Measurements from ENCODE around the gene ZDHHC12. TPM values are rescaled to one million over a fixed set of nuclear protein-coding genes. Genes with fewer than 3 reads are reported as not detected.

Gene ZDHHC12
- total and polyA plus RNA-seq, 2 donors (not counting 3 experiments of a cell fraction or from before 2014, with no cell fraction given): 28.8 to 62.0 TPM

DNA sequence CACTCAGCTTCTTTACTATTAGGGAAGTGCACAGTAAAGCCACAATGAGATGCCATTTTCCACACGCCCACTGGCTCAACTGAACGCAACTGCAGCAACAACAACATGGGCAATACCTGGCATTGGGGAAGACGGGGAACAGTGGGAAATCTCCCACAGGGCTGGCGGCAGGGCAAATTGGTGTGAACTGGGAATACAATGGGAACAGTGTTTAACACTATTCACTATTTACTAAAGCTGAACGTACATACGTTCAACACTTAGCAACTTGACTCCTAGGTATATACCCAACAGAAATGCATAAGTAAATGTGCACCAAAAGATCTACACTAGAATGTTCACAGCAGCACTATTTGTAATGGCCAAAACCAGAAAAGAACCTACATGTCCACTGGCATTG is 33.7 kb upstream of the ZDHHC12 start:
- ChIA-PET CTCF (interaction anchor here (1.1 kb wide), 1 partner anchor 24 kb away, joined by 3 read pairs; no protein-coding TSS in a partner anchor), POLR2A (no interaction called here)
- no TSS peak for BruUV-seq (replicated peaks)
- peaks cover 0 to 5% of the 10 kb centered on the region in 2 experiments for H3K36me3 ChIP-seq (ENCODE audit: control insufficient read depth in 2 of 2, extremely low read depth in 1 of 2, insufficient read depth in 2 of 2, low read length in 2 of 2)
- TF ChIP-seq EZH2 (IDR thresholded peaks at IDR 0.05; ENCODE audit: borderline replicate concordance, low read depth, low read length, severe bottlenecking) (no peak), POLR2A (IDR thresholded peaks at IDR 0.05; ENCODE audit: low read depth, low read length) (no peak), FOS (IDR thresholded peaks at IDR 0.05; ENCODE audit: borderline replicate concordance, insufficient read depth, low read length) (no peak), MYC (IDR thresholded peaks at IDR 0.05; ENCODE audit: low read depth, low read length) (no peak), POLR2AphosphoS5 (IDR thresholded peaks at IDR 0.05; ENCODE audit: insufficient read depth, low read depth, low read length) (no peak), JUN (IDR thresholded peaks at IDR 0.05; ENCODE audit: borderline replicate concordance, insufficient read depth, insufficient read length, low read depth) (no peak), GATA2 (IDR thresholded peaks at IDR 0.05; ENCODE audit: insufficient read depth, insufficient read length, low read depth, low read length) (no peak)
- TF ChIP-seq, protein P1, sequence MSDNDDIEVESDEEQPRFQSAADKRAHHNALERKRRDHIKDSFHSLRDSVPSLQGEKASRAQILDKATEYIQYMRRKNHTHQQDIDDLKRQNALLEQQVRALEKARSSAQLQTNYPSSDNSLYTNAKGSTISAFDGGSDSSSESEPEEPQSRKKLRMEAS (IDR thresholded peaks at IDR 0.05; ENCODE audit: insufficient read depth, insufficient read length): no peak
- TF ChIP-seq, protein P2, sequence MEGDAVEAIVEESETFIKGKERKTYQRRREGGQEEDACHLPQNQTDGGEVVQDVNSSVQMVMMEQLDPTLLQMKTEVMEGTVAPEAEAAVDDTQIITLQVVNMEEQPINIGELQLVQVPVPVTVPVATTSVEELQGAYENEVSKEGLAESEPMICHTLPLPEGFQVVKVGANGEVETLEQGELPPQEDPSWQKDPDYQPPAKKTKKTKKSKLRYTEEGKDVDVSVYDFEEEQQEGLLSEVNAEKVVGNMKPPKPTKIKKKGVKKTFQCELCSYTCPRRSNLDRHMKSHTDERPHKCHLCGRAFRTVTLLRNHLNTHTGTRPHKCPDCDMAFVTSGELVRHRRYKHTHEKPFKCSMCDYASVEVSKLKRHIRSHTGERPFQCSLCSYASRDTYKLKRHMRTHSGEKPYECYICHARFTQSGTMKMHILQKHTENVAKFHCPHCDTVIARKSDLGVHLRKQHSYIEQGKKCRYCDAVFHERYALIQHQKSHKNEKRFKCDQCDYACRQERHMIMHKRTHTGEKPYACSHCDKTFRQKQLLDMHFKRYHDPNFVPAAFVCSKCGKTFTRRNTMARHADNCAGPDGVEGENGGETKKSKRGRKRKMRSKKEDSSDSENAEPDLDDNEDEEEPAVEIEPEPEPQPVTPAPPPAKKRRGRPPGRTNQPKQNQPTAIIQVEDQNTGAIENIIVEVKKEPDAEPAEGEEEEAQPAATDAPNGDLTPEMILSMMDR (IDR thresholded peaks at IDR 0.05; ENCODE audit: extremely low read depth in 1 of 2, insufficient read depth in 1 of 2, low read depth in 1 of 2, low read length in 2 of 2): no peak
- intact Hi-C loops (cut with micrococcal nuclease): no loop called here
- no peaks in the 10 kb centered on the region for H3K4me1 ChIP-seq (ENCODE audit: control insufficient read depth, extremely low read depth, insufficient read depth, low read length)
- dilution Hi-C loops (cut with MboI; ENCODE audit: extremely low pct_ligation_motif_present, low sequenced_read_pairs): no loop called here
- H3K79me2 ChIP-seq (ENCODE audit: control insufficient read depth, insufficient read depth, low read length): no peaks in the 10 kb centered on the region
- DNase-seq (ENCODE audit: low read depth, low spot score) (no peak), FAIRE-seq (no peak)
- no peak overlapping the region for H2AFZ ChIP-seq (ENCODE audit: low read depth, low read length)
- H3K9me3 ChIP-seq (replicated peaks; ENCODE audit: control insufficient read depth, insufficient read depth, low read length): no peaks in the 10 kb centered on the region
- no peak overlapping the region for H3K27ac ChIP-seq (ENCODE audit: insufficient read depth, low read depth, low read length)
- no peak overlapping the region for H3K4me3 ChIP-seq (replicated peaks in 1 of 3; ENCODE audit: insufficient read depth in 1 of 3, low read depth in 1 of 3, low read length in 3 of 3)
- H4K20me1 ChIP-seq (replicated peaks; ENCODE audit: control insufficient read depth, extremely low read depth, insufficient read depth, low read length): no peaks in the 10 kb centered on the region
- H3K9ac ChIP-seq (replicated peaks; ENCODE audit: extremely low read depth, insufficient read depth, low read length): no peak overlapping the region
- H3K27me3 ChIP-seq (ENCODE audit: control insufficient read depth in 2 of 2, insufficient read depth in 2 of 2, low read length in 2 of 2): no peaks in the 10 kb centered on the region
- H3K4me2 ChIP-seq (ENCODE audit: insufficient read depth, low read length): no peak overlapping the region
- H3K9me1 ChIP-seq (replicated peaks; ENCODE audit: control insufficient read depth, extremely low read depth, insufficient read depth, low read length): no peaks in the 10 kb centered on the region
